ENCODE data around the gene ARHGAP6.

Gene ARHGAP6

DNA sequence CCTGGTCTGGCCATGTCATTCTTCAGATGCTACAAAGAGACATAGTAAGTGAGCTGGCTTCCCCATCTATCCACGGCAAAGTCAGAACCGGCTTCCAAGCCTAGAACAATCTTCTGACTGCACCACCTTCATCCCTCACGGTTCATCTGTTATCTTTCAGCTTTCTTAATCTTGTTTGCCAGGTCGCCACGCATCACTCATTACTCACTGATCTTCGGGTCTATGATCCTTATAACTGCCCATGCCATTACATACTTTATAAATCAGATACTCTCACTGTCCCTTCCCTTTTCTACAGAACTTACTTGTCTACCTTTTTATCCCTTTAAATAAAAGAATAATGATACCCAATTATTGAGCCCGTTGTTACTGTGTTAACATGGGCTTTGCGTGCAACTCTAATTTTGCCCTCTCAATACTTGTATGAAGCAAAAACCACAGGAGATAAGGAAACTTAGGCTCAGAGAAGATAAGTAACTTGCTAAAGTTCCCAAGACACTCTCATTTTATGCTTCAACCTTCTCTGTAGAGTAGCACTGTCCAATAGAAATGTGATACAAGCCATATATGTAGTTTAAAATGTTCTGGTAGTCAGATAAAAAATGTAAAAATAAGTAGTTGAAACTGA is 200.8 kb downstream of the ARHGAP6 start:
- TF ChIP-seq RAD21 (IDR thresholded peaks at IDR 0.05; ENCODE audit: low read depth) (no peak), CREB1 (IDR thresholded peaks at IDR 0.05; ENCODE audit: low read depth) (no peak), CEBPB (IDR thresholded peaks at IDR 0.05) (no peak), EP300 (IDR thresholded peaks at IDR 0.05; ENCODE audit: borderline replicate concordance) (no peak), TAF1 (IDR thresholded peaks at IDR 0.05; ENCODE audit: low read depth) (no peak), TCF12 (IDR thresholded peaks at IDR 0.05; ENCODE audit: low read depth) (no peak), NFIC (IDR thresholded peaks at IDR 0.05) (no peak), TEAD4 (IDR thresholded peaks at IDR 0.05) (no peak)
- TF ChIP-seq, protein P1, sequence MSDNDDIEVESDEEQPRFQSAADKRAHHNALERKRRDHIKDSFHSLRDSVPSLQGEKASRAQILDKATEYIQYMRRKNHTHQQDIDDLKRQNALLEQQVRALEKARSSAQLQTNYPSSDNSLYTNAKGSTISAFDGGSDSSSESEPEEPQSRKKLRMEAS (IDR thresholded peaks at IDR 0.05) = no peak
- TF ChIP-seq, protein P2, sequence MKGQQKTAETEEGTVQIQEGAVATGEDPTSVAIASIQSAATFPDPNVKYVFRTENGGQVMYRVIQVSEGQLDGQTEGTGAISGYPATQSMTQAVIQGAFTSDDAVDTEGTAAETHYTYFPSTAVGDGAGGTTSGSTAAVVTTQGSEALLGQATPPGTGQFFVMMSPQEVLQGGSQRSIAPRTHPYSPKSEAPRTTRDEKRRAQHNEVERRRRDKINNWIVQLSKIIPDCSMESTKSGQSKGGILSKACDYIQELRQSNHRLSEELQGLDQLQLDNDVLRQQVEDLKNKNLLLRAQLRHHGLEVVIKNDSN (IDR thresholded peaks at IDR 0.05) = no peak

DNA sequence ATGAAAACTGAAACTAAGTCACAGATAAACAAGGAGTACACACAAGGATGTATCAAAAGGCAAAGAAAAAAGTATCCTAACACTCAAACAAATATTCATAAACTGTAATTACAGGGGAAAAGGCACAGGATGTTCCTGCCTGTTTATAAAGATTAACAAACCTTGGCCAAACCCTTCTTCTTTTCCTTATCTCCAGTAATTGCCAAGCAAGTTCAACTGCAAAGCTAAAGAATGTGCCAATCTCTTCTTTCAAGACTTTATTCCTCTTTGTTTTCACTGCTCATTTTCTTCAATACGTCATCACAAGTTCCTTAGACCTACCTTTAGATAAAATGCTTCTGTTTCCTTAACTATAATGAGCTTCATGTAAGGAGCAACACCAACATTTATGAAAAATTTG is 201.3 kb downstream of the ARHGAP6 start:
- no peak for TF ChIP-seq TCF12 (IDR thresholded peaks at IDR 0.05; ENCODE audit: low read depth)
- no peak for TF ChIP-seq EGR1 (IDR thresholded peaks at IDR 0.05)
- no peak for TF ChIP-seq CEBPB (IDR thresholded peaks at IDR 0.05)
- no peak for TF ChIP-seq RAD21 (IDR thresholded peaks at IDR 0.05; ENCODE audit: low read depth)
- no peak for TF ChIP-seq EP300 (IDR thresholded peaks at IDR 0.05; ENCODE audit: borderline replicate concordance)
- no peak for TF ChIP-seq TAF1 (IDR thresholded peaks at IDR 0.05; ENCODE audit: low read depth)
- TF ChIP-seq TEAD4 (IDR thresholded peaks at IDR 0.05) = no peak
- no peak for TF ChIP-seq YY1 (IDR thresholded peaks at IDR 0.05; ENCODE audit: low read depth)
- TF ChIP-seq, protein P3, sequence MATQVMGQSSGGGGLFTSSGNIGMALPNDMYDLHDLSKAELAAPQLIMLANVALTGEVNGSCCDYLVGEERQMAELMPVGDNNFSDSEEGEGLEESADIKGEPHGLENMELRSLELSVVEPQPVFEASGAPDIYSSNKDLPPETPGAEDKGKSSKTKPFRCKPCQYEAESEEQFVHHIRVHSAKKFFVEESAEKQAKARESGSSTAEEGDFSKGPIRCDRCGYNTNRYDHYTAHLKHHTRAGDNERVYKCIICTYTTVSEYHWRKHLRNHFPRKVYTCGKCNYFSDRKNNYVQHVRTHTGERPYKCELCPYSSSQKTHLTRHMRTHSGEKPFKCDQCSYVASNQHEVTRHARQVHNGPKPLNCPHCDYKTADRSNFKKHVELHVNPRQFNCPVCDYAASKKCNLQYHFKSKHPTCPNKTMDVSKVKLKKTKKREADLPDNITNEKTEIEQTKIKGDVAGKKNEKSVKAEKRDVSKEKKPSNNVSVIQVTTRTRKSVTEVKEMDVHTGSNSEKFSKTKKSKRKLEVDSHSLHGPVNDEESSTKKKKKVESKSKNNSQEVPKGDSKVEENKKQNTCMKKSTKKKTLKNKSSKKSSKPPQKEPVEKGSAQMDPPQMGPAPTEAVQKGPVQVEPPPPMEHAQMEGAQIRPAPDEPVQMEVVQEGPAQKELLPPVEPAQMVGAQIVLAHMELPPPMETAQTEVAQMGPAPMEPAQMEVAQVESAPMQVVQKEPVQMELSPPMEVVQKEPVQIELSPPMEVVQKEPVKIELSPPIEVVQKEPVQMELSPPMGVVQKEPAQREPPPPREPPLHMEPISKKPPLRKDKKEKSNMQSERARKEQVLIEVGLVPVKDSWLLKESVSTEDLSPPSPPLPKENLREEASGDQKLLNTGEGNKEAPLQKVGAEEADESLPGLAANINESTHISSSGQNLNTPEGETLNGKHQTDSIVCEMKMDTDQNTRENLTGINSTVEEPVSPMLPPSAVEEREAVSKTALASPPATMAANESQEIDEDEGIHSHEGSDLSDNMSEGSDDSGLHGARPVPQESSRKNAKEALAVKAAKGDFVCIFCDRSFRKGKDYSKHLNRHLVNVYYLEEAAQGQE (IDR thresholded peaks at IDR 0.05; ENCODE audit: low read depth) = no peak
- TF ChIP-seq ZBTB7A (IDR thresholded peaks at IDR 0.05; ENCODE audit: low read depth) = no peak
- no peak for TF ChIP-seq NFIC (IDR thresholded peaks at IDR 0.05)
- TF ChIP-seq CREB1 (IDR thresholded peaks at IDR 0.05; ENCODE audit: low read depth) = no peak
- no peak for TF ChIP-seq FOXM1 (IDR thresholded peaks at IDR 0.05; ENCODE audit: borderline replicate concordance, low read depth)

DNA sequence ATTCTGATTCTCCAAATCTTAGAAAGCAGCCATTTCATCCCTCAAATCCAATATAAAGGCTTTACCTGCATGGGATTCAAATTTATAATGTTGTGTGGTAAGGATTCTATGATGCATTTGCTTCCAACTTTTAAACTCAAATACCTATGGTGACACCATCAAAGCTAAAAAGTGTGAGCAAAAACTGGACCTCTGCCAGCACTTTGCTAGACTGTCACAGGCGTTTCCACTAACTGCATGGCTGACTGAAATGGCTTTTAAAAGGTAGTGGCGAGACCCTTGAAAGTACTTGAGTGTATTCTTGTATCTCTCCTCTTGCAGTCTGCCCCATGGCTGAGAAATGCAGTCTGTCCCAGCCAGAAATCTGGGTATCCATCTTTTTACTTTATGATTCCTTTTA is 203.1 kb downstream of the ARHGAP6 start:
- TF ChIP-seq RAD21 (IDR thresholded peaks at IDR 0.05; ENCODE audit: low read depth) (no peak), YY1 (IDR thresholded peaks at IDR 0.05; ENCODE audit: low read depth) (no peak), TAF1 (IDR thresholded peaks at IDR 0.05; ENCODE audit: low read depth) (no peak), NFIC (IDR thresholded peaks at IDR 0.05) (no peak), TCF12 (IDR thresholded peaks at IDR 0.05; ENCODE audit: low read depth) (no peak), TEAD4 (IDR thresholded peaks at IDR 0.05) (no peak), FOXM1 (IDR thresholded peaks at IDR 0.05; ENCODE audit: borderline replicate concordance, low read depth) (no peak), ZBTB7A (IDR thresholded peaks at IDR 0.05; ENCODE audit: low read depth) (no peak), CEBPB (IDR thresholded peaks at IDR 0.05) (no peak), EGR1 (IDR thresholded peaks at IDR 0.05) (no peak), CREB1 (IDR thresholded peaks at IDR 0.05; ENCODE audit: low read depth) (no peak), EP300 (IDR thresholded peaks at IDR 0.05; ENCODE audit: borderline replicate concordance) (no peak)
- TF ChIP-seq, protein P2 (IDR thresholded peaks at IDR 0.05) = no peak
- TF ChIP-seq, protein P1 (IDR thresholded peaks at IDR 0.05) = no peak
- TF ChIP-seq, protein P3 (IDR thresholded peaks at IDR 0.05; ENCODE audit: low read depth) = no peak

DNA sequence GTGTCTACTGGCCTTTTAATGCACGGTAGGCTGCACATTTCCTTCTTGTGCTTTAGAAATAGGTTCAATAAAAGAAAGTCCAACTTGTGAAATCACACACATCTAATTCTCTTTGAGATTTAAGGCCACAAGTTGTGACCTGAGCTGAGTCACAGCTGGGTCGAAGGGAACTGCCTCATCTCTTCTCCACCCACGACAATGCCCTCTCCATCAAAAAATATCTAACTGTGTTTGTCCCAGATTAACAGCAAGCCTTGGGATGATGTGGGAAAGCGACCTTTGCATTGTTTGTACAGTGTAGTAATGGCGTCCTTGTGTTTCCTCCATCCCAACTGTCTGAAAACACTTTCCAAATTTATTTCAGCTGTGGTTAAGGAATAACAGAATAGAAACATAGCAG is 203.6 kb downstream of the ARHGAP6 start:
- TF ChIP-seq CREB1 (IDR thresholded peaks at IDR 0.05; ENCODE audit: low read depth) (no peak), NFIC (IDR thresholded peaks at IDR 0.05) (no peak), RAD21 (IDR thresholded peaks at IDR 0.05; ENCODE audit: low read depth) (no peak), EP300 (IDR thresholded peaks at IDR 0.05; ENCODE audit: borderline replicate concordance) (no peak), CEBPB (IDR thresholded peaks at IDR 0.05) (no peak), ZBTB7A (IDR thresholded peaks at IDR 0.05; ENCODE audit: low read depth) (no peak)
- TF ChIP-seq, protein P1 (IDR thresholded peaks at IDR 0.05) = no peak
- TF ChIP-seq, protein P3 (IDR thresholded peaks at IDR 0.05; ENCODE audit: low read depth) = no peak
